ENCODE results near the gene MCF2L. TPM values are rescaled to one million over a fixed set of nuclear protein-coding genes. Genes with fewer than 3 reads are reported as not detected.
A peak's percentile ranks its signal among the peaks of the same experiment; 100 is the strongest.
"Not testable (repeated sequence)": the region's sequence is repeated elsewhere in the genome, so short reads cannot be mapped to it uniquely, and the experiment has no call there.

MCF2L gene
- total RNA-seq, 4 donors from 2014 or later: 10.2 to 25.4 (median 16.9) TPM

GRCh38 chr13:113110048-113110851 is 141.2 kb downstream of the MCF2L start:
- WGBS, 2 donors: 0 to 1% methylated on average over 15 to 27 of the region's 99 CpGs
- Histone ChIP-seq H3K4me1 (peaks cover 7 to 17% (median 12%) of the 10 kb centered on the region in 3 donors), H3K9me3 (no peaks in the 10 kb centered on the region), H3K4me3 (peak overlapping the region; percentile 17 to 66 (median 42)), H3K27me3 (peaks cover 9 to 53% (median 11%) of the 10 kb centered on the region in 4 donors), H3K36me3 (no peaks in the 10 kb centered on the region), H3K27ac (no peak overlapping the region)
- TF ChIP-seq CTCF (IDR thresholded peaks at IDR 0.05): no peak
- TF ChIP-seq POLR2A (IDR thresholded peaks at IDR 0.05): no peak
- DNase-seq: no peak
- intact Hi-C loops (cut with DNase I): no loop called here

GRCh38 chr13:113110852-113111315 is 141.9 kb downstream of the MCF2L start:
- intact Hi-C loops (cut with DNase I): no loop called here
- H3K36me3 ChIP-seq: no peaks in the 10 kb centered on the region
- DNase-seq: no peak
- H3K4me3 ChIP-seq: peak overlapping the region; percentile 17 to 66 (median 42)
- no peak for TF ChIP-seq CTCF (IDR thresholded peaks at IDR 0.05)
- TF ChIP-seq POLR2A (IDR thresholded peaks at IDR 0.05): no peak
- no peak overlapping the region for H3K27ac ChIP-seq
- peaks cover 9 to 47% (median 11%) of the 10 kb centered on the region in 4 donors for H3K27me3 ChIP-seq
- WGBS, 2 donors: 64% methylated on average over 5 of the region's 49 CpGs; no CpG with 5 or more reads in 1 of the 2 donors
- H3K9me3 ChIP-seq: no peaks in the 10 kb centered on the region
- H3K4me1 ChIP-seq: peaks cover 7 to 17% (median 12%) of the 10 kb centered on the region in 3 donors

- DNase-seq; H3K36me3 ChIP-seq; intact Hi-C loops (cut with DNase I); H3K4me3 ChIP-seq; H3K9me3 ChIP-seq; H3K27ac ChIP-seq: not testable (repeated sequence)
- WGBS, 2 donors: 69 to 73% methylated on average over 2 to 5 of the region's 5 CpGs
- Histone ChIP-seq H3K4me1 (peaks cover 7 to 17% (median 12%) of the 10 kb centered on the region in 3 donors), H3K27me3 (peaks cover 9 to 43% (median 11%) of the 10 kb centered on the region in 4 donors)
Observed at GRCh38 chr13:113111821-113112220, 142.8 kb downstream of the MCF2L start.

- peaks cover 9 to 41% (median 11%) of the 10 kb centered on the region in 4 donors for H3K27me3 ChIP-seq
- H3K27ac ChIP-seq; H3K4me3 ChIP-seq; H3K36me3 ChIP-seq; H3K9me3 ChIP-seq; DNase-seq; intact Hi-C loops (cut with DNase I): not testable (repeated sequence)
- H3K4me1 ChIP-seq: peaks cover 7 to 17% (median 12%) of the 10 kb centered on the region in 3 donors
- WGBS, 2 donors: 83% methylated on average over 1 of the region's 1 CpG; no CpG with 5 or more reads in 1 of the 2 donors
Observed at GRCh38 chr13:113112475-113112874, 143.5 kb downstream of the MCF2L start.

- Histone ChIP-seq H3K4me1 (peaks cover 7 to 17% (median 12%) of the 10 kb centered on the region in 3 donors), H3K27ac (no peak overlapping the region), H3K36me3 (no peaks in the 10 kb centered on the region), H3K9me3 (no peaks in the 10 kb centered on the region), H3K27me3 (peaks cover 9 to 41% (median 11%) of the 10 kb centered on the region in 4 donors), H3K4me3 (no peak overlapping the region)
- no peak for DNase-seq
- intact Hi-C loops (cut with DNase I): no loop called here
- TF ChIP-seq POLR2A (IDR thresholded peaks at IDR 0.05): no peak
- TF ChIP-seq CTCF (IDR thresholded peaks at IDR 0.05): no peak
- WGBS, 2 donors: 67 to 75% methylated on average over 2 to 7 of the region's 9 CpGs
Observed at GRCh38 chr13:113112893-113113845, 144.2 kb downstream of the MCF2L start.
